ENCODE measurements around the gene TBC1D3. TPM values are rescaled to one million over a fixed set of nuclear protein-coding genes. Genes with fewer than 3 reads are reported as not detected.

The TBC1D3 gene
- total RNA-seq, 1 experiment from 2014 or later = not detected

Other genes starting within 250 kb of the TBC1D3 start
- 7.0 TPM for gene TBC1D3L, start 203.5 kb downstream of the TBC1D3 start, total RNA-seq (2021; ENCODE audit: unreplicated experiment)
- gene TBC1D3D, start 188.6 kb downstream of the TBC1D3 start, total RNA-seq (2021; ENCODE audit: unreplicated experiment) = not detected
- gene TBC1D3C, start 123.9 kb downstream of the TBC1D3 start, total RNA-seq (2021; ENCODE audit: unreplicated experiment) = not detected
- gene TBC1D3E, start 64.6 kb downstream of the TBC1D3 start, total RNA-seq (2021; ENCODE audit: unreplicated experiment) = not detected
- gene MRPL45, start 104.6 kb upstream of the TBC1D3 start, total RNA-seq (2021; ENCODE audit: unreplicated experiment) = 24.7 TPM
- gene GPR179, start 151.4 kb upstream of the TBC1D3 start, total RNA-seq (2021; ENCODE audit: unreplicated experiment) = 0.03 TPM
- 31.0 TPM for gene SOCS7, start 159.3 kb upstream of the TBC1D3 start, total RNA-seq (2021; ENCODE audit: unreplicated experiment)
- 33.0 TPM for gene ARHGAP23, start 235.9 kb upstream of the TBC1D3 start, total RNA-seq (2021; ENCODE audit: unreplicated experiment)

All from Panc1 (cell line).